Transverse colon (tissue), 4 donors: ENCODE measurements around the gene ACCS. TPM values are rescaled to one million over a fixed set of nuclear protein-coding genes. Genes with fewer than 3 reads are reported as not detected.
A peak's percentile ranks its signal among the peaks of the same experiment; 100 is the strongest.

ENCODE experiments used
- DNase-seq: peaks from one replicate; pipeline ENCODE4 v3.0.0-alpha.2; 2019
- H3K27ac ChIP-seq, 4 donors: fragments of 200-600 bp; sonication (generic); 2 replicates each; pipeline ENCODE4 v1.5.1; 2016 to 2018; ENCODE audit warnings: inconsistent platforms in 4 of 4
- H3K27me3 ChIP-seq: fragments of 200-600 bp; sonication (generic); 2 replicates; pipeline ENCODE4 v1.5.1; 2017; ENCODE audit warnings: inconsistent platforms
- H3K36me3 ChIP-seq, 4 donors: fragments of 200-600 bp; sonication (generic); 2 replicates each; pipeline ENCODE4 v1.5.1; 2017 to 2019; ENCODE audit warnings: inconsistent platforms in 4 of 4
- H3K4me1 ChIP-seq, 4 donors: fragments of 200-600 bp; sonication (generic); 2 replicates each; pipeline ENCODE4 v1.5.1; 2017 to 2020; ENCODE audit warnings: inconsistent platforms in 4 of 4
- H3K4me3 ChIP-seq, 4 donors: fragments of 200-600 bp; sonication (generic); 1 replicate in 1 of 4; 2 replicates in 3 of 4; pipeline versions ENCODE4 v1.5.1 to v1.6.1; 2017 to 2019; ENCODE audit warnings: inconsistent platforms in 4 of 4
- H3K9me3 ChIP-seq, 2 donors: fragments of 200-600 bp; sonication (generic); 2 replicates each; pipeline ENCODE4 v1.5.1; 2017 to 2019; ENCODE audit warnings: inconsistent platforms in 2 of 2
- CTCF ChIP-seq, 5 experiments: fragments of 200-600 bp in 3 of 5; fragments of 450-650 bp in 2 of 5; sonication (generic) in 3 of 5; IDR thresholded peaks; 1 replicate in 2 of 5; 2 replicates in 3 of 5; pipeline ENCODE4 v1.5.1; 2016 to 2017; ENCODE audit warnings: antibody characterized with exemption in 5 of 5, inconsistent platforms in 3 of 5, mild to moderate bottlenecking in 2 of 5, moderate library complexity in 1 of 5
- EP300 ChIP-seq: sonication (generic); formaldehyde crosslinking; IDR thresholded peaks from one replicate; pipeline ENCODE4 v1.6.1; 2017; ENCODE audit warnings: antibody characterized with exemption, low read depth
- POLR2A ChIP-seq: fragments of 450-650 bp; IDR thresholded peaks from one replicate; pipeline ENCODE4 v1.6.1; 2016; ENCODE audit warnings: antibody characterized with exemption, mild to moderate bottlenecking, moderate library complexity
- POLR2AphosphoS5 ChIP-seq, 3 donors: sonication (generic); formaldehyde crosslinking; IDR thresholded peaks; one replicate each; pipeline ENCODE4 v1.6.1; 2016; ENCODE audit warnings: antibody characterized with exemption in 3 of 3
- WGBS, 2 donors: methylation state at CpG; one replicate each; pipeline ENCODE4 v1.1.5; 2018; ENCODE audit warnings: low coverage in 1 of 2; 5-methylcytosine and 5-hydroxymethylcytosine counted together
- in situ Hi-C, 4 donors: fragments of 200-750 bp; cut with MboI; loops; one replicate each; pipeline versions ENCODE4 v1.15.0 to v1.15.1; 2017; ENCODE audit warnings: low sequenced_read_pairs in 3 of 4, low pct_ligation_motif_present in 1 of 4, low pct_unique_long_range_greater_than_20kb in 1 of 4
- intact Hi-C: fragments of 100-400 bp; cut with DNase I; formaldehyde crosslinking; loops from one replicate; pipeline ENCODE4 v1.15.1; 2023; ENCODE audit warnings: low total_unique reads
- total RNA-seq, 4 donors: library from RNA; depleted of rRNA; stranded (reverse); fragments of >200 nt; gene quantifications; one replicate each; pipeline ENCODE4 v1.1.0, GENCODE V29; 2016

ACCS gene
- total RNA-seq, 4 donors from 2014 or later: 17.6 to 88.3 (median 29.5) TPM

DNA sequence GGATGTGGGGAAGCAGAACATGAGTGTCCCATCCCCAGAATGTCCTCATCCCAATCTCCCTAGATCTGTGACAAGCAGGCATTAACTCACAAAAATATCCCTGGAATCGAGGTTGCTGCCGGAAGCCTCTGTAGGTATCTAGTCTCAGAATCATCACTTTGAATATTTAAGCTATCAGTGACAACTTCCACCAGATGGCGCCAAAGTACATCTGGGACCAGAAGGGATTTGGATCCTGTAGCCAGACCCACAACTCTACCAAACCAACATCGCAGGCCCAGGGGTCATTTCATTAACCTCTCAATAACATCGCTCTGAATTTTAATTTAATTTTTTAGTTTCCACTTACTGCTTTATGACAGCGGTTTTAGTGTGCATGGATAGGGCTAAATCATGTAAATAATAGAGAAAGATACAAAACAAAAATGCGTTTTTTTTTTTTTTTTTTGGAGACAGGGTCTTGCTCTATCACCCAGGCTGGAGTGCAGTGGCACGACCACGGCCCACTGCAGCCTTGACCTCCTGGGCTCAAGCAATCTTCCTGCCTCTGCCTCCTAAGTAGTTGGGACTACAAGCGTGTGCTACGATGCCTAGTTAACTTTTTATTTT, 28.3 kb downstream of the ACCS start:
- Histone ChIP-seq H3K27me3 (no peaks in the 10 kb centered on the region), H3K36me3 (no peaks in the 10 kb centered on the region), H3K4me1 (peaks cover 7 to 24% (median 11%) of the 10 kb centered on the region in 4 donors), H3K9me3 (no peaks in the 10 kb centered on the region), H3K4me3 (no peak overlapping the region), H3K27ac (no peak overlapping the region)
- in situ Hi-C loops: loop anchor here in 2 of 4 donors (10.0 to 25.0 kb wide), 2 partner anchors 443 to 450 kb away; no protein-coding TSS in a partner anchor
- peak; percentile 87 for DNase-seq
- peak; percentile 69 to 82 (median 74) for TF ChIP-seq CTCF (IDR thresholded peaks at IDR 0.05)
- TF ChIP-seq POLR2AphosphoS5 (IDR thresholded peaks at IDR 0.05): no peak
- intact Hi-C loops: no loop called here
- WGBS, 2 donors: 12 to 23% methylated on average over 4 to 11 of the region's 11 CpGs

DNA sequence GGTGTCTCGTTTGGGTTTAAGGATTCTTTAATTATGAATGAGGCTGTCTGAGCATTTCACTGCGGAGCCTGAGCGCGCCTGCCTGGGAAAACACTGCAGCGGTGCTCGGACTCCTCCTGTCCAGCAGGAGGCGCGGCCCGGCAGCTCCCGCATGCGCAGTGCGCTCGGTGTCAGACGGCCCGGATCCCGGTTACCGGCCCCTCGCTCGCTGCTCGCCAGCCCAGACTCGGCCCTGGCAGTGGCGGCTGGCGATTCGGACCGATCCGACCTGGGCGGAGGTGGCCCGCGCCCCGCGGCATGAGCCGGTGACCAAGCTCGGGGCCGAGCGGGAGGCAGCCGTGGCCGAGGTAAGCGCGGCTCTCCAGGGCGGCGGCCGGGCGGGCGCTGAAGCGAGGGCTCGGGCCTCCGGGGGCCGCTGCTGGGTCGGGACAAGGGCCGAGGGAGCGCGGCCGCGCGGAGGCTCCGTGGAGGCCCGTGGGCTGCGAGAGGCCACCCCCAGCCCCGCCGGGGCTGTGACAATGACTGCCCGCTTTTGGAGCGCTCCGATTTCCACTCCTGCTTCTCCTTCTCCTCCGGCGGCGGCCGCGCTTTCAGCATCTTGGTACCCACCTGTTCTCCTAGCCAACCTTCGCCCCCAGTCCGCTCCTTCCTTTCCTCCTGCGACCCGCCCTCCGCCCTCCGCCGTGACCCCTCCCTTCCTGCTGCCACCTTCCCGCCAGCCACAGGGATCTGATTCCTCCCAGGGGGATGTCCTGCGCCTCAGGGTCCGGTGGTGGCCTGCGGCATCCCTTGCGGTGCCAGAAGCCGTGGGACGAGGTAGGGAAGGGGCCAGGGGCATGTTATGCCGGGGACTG, 29.7 kb downstream of the ACCS start, which contains the start of gene EXT2:
Gene EXT2 (plus strand): TSS at position 173 of the 854 bp plus-strand sequence. CDS start 12,035 bp downstream, outside the sequence.
- in situ Hi-C loops (loop anchor here in 2 of 4 donors (10.0 to 25.0 kb wide), 2 partner anchors 442 to 449 kb away; no protein-coding TSS in a partner anchor), intact Hi-C loops (no loop called here)
- TF ChIP-seq EP300 (no peak), POLR2A (peak; percentile 54), POLR2AphosphoS5 (IDR thresholded peaks at IDR 0.05) (peak; percentile 61 to 88 (median 79)), CTCF (IDR thresholded peaks at IDR 0.05) (peak; percentile 76 to 90 (median 88))
- H3K9me3 ChIP-seq: no peaks in the 10 kb centered on the region
- no peaks in the 10 kb centered on the region for H3K27me3 ChIP-seq
- H3K4me1 ChIP-seq: peaks cover 7 to 24% (median 11%) of the 10 kb centered on the region in 4 donors
- peak; percentile 91 for DNase-seq
- peak within 1 kb of the TSS; percentile 66 to 88 (median 82) for H3K4me3 ChIP-seq
- WGBS, 2 donors: 0 to 2% methylated on average over 10 to 68 of the region's 83 CpGs
- H3K36me3 ChIP-seq: no peaks in the 10 kb centered on the region
- H3K27ac ChIP-seq: peak within 1 kb of the TSS; percentile 75 to 89 (median 84)

- DNase-seq: no peak
- Histone ChIP-seq H3K27me3 (no peaks in the 10 kb centered on the region), H3K4me3 (peak overlapping the region; percentile 66 to 88 (median 82)), H3K36me3 (no peaks in the 10 kb centered on the region), H3K9me3 (no peaks in the 10 kb centered on the region), H3K4me1 (peaks cover 7 to 24% (median 11%) of the 10 kb centered on the region in 4 donors), H3K27ac (peak overlapping the region; percentile 75 to 89 (median 84))
- TF ChIP-seq EP300: no peak
- TF ChIP-seq POLR2AphosphoS5 (IDR thresholded peaks at IDR 0.05): no peak
- no peak for TF ChIP-seq POLR2A
- no peak for TF ChIP-seq CTCF (IDR thresholded peaks at IDR 0.05)
- intact Hi-C loops (no loop called here), in situ Hi-C loops (loop anchor here in 2 of 4 donors (10.0 to 25.0 kb wide), 2 partner anchors 441 to 448 kb away; no protein-coding TSS in a partner anchor)
- WGBS, 2 donors: 13 to 23% methylated on average over 3 to 18 of the region's 18 CpGs
Observed at GRCh38 chr11:44096360-44097185, 30.5 kb downstream of the ACCS start.
